Measurements from ENCODE around the gene COL26A1. TPM values are rescaled to one million over a fixed set of nuclear protein-coding genes. Genes with fewer than 3 reads are reported as not detected.

COL26A1 gene
- total and polyA plus RNA-seq, 2 of the 4 experiments (the other 2 are of a cell fraction), result not detected

GRCh38 chr7:101393865-101394264, 31.2 kb downstream of the COL26A1 start:
- Histone ChIP-seq H3K27me3 (ENCODE audit: control insufficient read depth, insufficient read depth, low read length) (peaks cover 39% of the 10 kb centered on the region), H3K18ac (ENCODE audit: low read depth, low read length) (no peak overlapping the region), H2BK20ac (ENCODE audit: low read depth, low read length) (no peak overlapping the region), H2BK5ac (ENCODE audit: low read depth, low read length, poor library complexity, severe bottlenecking) (no peak overlapping the region), H3K9ac (ENCODE audit: low read depth, low read length) (no peak overlapping the region), H3K4me3 (ENCODE audit: insufficient read depth, low read depth, low read length) (no peak overlapping the region), H3K4me1 (ENCODE audit: control insufficient read depth, insufficient read depth, low read length) (no peaks in the 10 kb centered on the region; the same call in 1 of the 2 replicates), H3K23ac (ENCODE audit: low read depth, low read length) (no peak overlapping the region), H2AK5ac (ENCODE audit: low read depth, low read length) (no peak overlapping the region), H4K91ac (ENCODE audit: insufficient read depth, low read depth, low read length) (no peak overlapping the region), H2AFZ (replicated peaks; ENCODE audit: low read length, poor library complexity) (no peak overlapping the region), H3K9me1 (ENCODE audit: insufficient read depth, low read length) (no peaks in the 10 kb centered on the region), H3K4me2 (ENCODE audit: low read depth, low read length) (no peak overlapping the region), H3K79me1 (ENCODE audit: low read depth in 1 of 2, low read length in 2 of 2) (no peaks in the 10 kb centered on the region), H4K20me1 (ENCODE audit: insufficient read depth, low read length) (no peaks in the 10 kb centered on the region), H4K8ac (ENCODE audit: low read depth in 2 of 2, low read length in 2 of 2) (no peak overlapping the region), H4K5ac (ENCODE audit: low read depth, low read length) (no peak overlapping the region), H3K27ac (ENCODE audit: insufficient read depth, low read length) (no peak overlapping the region), H2BK120ac (ENCODE audit: low read depth, low read length) (no peak overlapping the region), H3K56ac (ENCODE audit: extremely low read depth, insufficient read depth, low read length) (no peak overlapping the region), H3K9me3 (ENCODE audit: control insufficient read depth, insufficient read depth, low read length) (no peaks in the 10 kb centered on the region), H3K36me3 (ENCODE audit: control insufficient read depth, insufficient read depth, low read length) (no peaks in the 10 kb centered on the region), H3K14ac (replicated peaks; ENCODE audit: low read depth, low read length) (no peak overlapping the region), H2AK9ac (replicated peaks; ENCODE audit: low read depth, low read length, poor library complexity) (no peak overlapping the region), H2BK15ac (ENCODE audit: low read depth, low read length) (no peak overlapping the region), H3K4ac (ENCODE audit: low read depth, low read length) (no peak overlapping the region)
- ATAC-seq (ENCODE audit: low read depth), result no peak
- in situ Hi-C loops (cut with MboI; ENCODE audit: low sequenced_read_pairs), result no loop called here
- 100% methylated on average over 2 of the region's 3 CpGs; no CpG with 5 or more reads in 1 of the 2 experiments for WGBS, 2 experiments (ENCODE audit: extremely low coverage in 2 of 2, insufficient read length in 1 of 2)
- intact Hi-C loops (cut with micrococcal nuclease), result no loop called here
- BruUV-seq (replicated peaks), result no TSS peak
- ChIA-PET CTCF (no interaction called here), POLR2A (ENCODE audit: unreplicated experiment) (no interaction called here)
- no peak for TF ChIP-seq CHD1 (IDR thresholded peaks at IDR 0.05; ENCODE audit: low read depth, low read length)
- no peak for TF ChIP-seq RAD21 (IDR thresholded peaks at IDR 0.05; ENCODE audit: low read length)
- no peak for TF ChIP-seq MAFK (IDR thresholded peaks at IDR 0.05; ENCODE audit: low read depth, low read length)
- no peak for DNase-seq
- dilution Hi-C loops (cut with HindIII; ENCODE audit: low sequenced_read_pairs, unreplicated experiment), result no loop called here
